ENCODE results near the gene SLC16A9.

Gene SLC16A9

GRCh38 chr10:59628456-59628855 lies 81.2 kb downstream of the SLC16A9 start:
- no peak for DNase-seq (ENCODE audit: low read depth in 2 of 2)

GRCh38 chr10:59627366-59628018 lies 82.2 kb downstream of the SLC16A9 start:
- DNase-seq (ENCODE audit: low read depth in 2 of 2): no peak

DNA sequence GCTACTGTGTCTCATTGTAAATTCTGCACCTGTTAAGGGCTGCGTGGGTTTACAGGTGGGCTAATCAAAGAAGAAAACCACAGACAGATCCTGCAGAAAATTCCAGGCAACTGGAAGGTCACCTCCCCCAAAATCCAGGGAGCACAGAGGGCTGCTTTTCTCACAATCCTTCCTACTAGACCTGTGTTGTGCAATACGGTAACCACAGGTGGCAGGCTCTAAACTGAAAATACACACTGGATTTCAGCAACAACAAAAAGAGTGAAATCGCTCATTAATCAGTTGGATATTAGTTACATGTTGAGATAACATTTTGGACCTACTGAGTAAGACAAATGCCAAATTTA lies 83.2 kb downstream of the SLC16A9 start:
- DNase-seq (ENCODE audit: low read depth in 2 of 2): no peak

GRCh38 chr10:59625721-59626522 lies 83.7 kb downstream of the SLC16A9 start:
- DNase-seq (ENCODE audit: low read depth in 2 of 2): peak; percentile 77 to 79

GRCh38 chr10:59624951-59625350 lies 84.7 kb downstream of the SLC16A9 start:
- DNase-seq (ENCODE audit: low read depth in 2 of 2): no peak

- DNase-seq (ENCODE audit: low read depth in 2 of 2): no peak
Measured at GRCh38 chr10:59624136-59624535, 85.5 kb downstream of the SLC16A9 start.

DNA sequence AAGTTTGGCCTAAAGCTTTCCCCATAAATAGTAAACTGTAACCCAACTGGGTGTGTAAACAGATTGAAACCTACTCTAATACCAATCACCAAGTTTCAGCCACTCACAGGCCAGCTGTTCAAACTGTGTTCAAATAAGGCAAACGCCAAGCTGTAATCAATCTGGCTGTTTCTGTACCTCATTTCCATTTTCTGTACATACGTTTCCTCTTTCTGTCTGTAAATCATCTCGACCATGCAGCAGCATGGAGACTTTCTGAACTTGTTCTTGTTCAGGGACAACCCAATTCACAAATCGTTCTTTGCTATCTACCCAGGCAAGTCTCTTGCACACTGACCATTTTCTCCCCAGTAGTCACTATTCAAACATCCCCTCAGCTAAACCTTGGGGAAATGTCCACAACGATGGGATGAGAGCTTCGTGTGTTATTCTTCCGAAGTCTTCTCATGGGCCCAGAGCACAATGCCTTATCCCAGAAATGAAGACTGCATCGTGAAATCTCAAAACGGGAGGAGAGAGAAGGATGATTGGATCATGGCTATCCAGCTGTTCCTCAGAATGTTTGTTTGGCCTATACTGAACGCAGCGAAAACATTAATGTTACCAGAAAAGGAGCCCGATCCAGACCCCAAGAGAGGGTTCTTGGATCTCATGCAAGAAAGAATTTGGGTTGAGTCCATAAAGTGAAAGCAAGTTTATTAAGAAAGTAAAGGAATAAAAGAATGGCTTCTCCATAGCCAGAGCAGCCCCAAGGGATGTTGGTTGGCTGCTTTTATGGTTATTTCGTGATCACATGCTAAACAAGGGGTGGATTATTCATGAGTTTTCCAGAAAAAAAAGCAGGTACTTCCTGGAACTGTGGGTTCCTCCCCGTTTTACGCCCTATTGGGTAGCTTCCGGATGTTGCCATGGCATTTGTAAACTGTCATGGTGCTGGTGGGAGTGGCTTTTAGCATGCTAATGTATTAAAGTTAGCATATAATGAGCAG lies 86.2 kb downstream of the SLC16A9 start:
- no peak for DNase-seq (ENCODE audit: low read depth in 2 of 2)

DNA sequence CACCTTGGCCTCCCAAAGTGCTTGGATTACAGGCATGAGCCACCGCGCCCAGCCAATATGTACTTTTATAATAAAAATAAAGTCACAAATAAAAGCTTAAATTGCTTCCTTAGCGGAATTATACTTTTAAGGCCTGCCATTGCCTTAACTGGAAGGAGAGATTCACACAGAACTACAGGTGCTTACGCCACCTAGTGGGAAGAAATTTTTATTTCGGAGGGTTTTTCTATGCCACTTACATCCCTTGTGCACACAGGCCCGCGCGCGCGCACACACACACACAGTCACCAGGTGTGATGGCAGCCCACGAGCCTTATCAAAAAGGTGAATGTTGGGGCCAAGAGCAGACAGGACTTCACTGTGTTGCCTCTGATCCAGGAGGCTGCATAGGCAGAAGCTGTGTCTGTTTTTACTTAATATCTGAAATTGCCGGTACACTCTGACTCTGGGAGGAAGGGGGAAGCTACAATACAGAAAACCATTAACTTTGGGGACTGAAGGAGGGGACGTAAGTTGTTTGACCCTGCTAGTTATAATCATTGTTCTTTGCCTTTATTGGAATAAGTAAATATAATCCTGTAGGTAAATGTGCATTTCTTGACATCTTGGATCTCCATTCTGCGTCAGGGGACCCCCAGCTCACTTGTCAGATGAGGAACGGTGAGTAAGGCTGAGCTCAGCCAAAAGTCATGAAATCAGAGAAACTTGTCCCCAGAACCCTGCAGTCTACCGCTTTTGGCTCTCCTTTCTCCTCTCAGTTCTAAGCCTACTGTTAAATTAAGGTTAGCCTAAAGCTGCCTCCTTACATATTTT lies 87.1 kb downstream of the SLC16A9 start:
- no peak for DNase-seq (ENCODE audit: low read depth in 2 of 2)

DNA sequence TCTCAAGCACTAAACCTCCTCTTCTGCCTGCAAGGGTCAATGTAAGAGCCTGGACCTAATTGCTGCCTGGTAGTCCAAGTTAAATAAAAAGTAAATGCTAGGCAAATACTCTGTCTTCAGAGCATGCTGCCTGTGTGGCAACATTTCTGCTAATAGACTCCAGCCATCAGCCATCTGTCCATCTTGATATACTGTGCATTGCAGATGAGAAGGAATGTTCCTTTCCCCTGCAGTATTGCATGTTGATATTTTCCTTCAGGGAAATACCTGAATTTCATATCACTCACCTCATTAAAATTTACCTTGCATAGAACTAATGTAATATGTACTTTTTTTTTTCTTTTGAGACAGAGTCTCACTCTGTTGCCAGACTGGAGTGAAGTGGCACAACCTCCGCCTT lies 87.9 kb downstream of the SLC16A9 start:
- DNase-seq (ENCODE audit: low read depth in 2 of 2): no peak

GRCh38 chr10:59618666-59619065 lies 91.0 kb downstream of the SLC16A9 start:
- no peak for DNase-seq (ENCODE audit: low read depth in 2 of 2)

DNA sequence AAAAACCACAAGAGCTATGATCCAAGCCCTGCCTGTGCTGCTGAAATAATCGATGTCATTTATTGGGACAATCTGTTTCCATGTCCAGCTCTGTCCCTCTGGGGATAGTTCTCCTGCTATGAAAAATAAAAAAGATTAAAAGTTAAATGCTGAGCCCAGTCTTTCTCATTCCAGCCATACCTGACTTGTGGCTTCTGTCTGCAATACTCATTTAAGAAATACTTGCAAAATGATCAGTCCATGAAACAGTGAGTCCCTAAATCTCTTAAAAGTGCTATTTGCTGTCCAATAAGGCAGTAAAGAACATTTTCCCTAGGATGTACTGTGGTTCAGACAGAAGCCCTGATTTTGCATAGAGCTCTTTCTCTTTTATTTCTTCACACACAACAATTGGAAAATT lies 91.7 kb downstream of the SLC16A9 start:
- no peak for DNase-seq (ENCODE audit: low read depth in 2 of 2)

- no peak for DNase-seq (ENCODE audit: low read depth in 2 of 2)
Measured at GRCh38 chr10:59611048-59611447, 98.6 kb downstream of the SLC16A9 start.

DNA sequence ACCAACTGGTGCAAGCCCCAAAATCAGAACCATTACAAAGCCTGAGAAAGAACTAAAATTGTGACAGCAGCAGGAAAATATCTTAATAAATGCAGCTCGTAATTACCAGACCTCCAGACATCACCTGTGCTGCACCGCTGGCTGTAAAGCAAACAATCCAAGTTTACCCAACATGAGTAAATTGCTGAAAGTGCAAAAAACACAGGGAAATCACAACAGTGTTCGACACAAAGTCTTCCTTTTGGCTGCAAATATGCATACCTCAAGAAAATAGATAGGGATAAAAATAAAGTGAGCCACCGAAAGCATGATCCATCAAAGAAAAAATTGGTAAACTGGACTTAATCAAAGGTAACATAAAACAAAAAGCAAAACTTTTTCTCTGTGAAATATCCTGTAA lies 101.7 kb downstream of the SLC16A9 start:
- no peak for DNase-seq (ENCODE audit: low read depth in 2 of 2)

- DNase-seq (ENCODE audit: low read depth in 2 of 2): peak; percentile 63 to 67
Measured at GRCh38 chr10:59606551-59606961, 103.1 kb downstream of the SLC16A9 start.

DNA sequence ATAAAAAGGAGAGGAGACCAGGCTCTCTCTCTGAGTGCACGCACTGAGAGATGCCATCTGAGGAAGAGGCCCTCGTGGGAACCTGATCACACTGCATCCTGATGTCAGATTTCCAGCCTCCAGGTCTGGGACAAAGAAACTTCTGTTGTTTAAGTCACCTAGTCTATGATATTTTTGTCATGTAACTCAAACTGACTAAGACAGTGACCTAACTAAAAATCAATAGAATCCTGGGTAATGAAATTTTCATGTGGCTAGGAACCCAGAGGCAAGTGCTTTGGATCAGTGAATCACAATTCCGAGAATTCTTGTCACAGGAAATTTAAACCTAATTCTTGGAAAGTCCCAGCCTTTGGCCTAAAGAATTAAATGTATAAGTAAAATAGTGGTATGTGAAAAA lies 107.7 kb downstream of the SLC16A9 start:
- no peak for DNase-seq (ENCODE audit: low read depth in 2 of 2)
